ENCODE results near the gene AVL9.

DNA sequence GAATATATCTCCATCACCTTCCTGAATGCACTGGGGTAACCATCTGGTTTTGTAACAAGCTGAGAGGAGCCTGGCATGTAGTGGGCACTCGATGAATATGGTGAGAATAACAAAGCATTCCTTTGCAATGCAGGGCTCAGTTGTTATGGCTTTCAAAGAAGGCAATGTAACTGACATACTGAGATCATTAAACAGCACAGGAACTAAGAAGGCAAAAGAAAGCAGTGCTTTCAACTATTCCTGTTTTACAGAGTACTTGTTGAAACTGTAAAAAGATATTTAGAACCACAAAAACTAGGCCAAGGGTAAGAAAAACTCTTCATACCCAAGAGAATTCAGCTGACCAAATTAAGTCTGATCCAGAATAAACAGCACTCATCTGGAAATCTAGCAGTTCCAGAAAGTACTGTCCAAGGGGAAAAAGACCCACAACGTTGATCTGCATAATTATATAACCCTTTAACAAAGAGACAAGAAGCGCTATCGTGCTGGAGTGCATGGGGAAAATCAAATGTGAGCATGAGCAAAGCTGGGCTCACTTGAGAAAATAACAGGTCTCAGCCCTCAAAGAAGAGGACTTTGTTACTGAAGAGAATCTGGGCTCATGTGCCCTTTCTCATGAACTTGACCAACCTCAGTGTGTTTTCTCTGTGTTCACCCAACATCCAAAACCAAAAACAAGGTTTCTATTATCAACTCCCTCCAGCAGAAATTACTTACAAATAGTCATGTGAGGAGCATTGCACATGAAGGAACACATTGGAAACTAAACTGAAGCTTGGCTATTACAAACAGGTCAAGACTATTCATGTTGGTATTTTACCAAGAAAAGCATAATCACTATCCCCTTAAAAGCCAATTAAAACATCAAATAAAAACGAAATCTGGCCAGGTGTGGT lies 116.2 kb downstream of the AVL9 start:
- TF ChIP-seq, protein P1, sequence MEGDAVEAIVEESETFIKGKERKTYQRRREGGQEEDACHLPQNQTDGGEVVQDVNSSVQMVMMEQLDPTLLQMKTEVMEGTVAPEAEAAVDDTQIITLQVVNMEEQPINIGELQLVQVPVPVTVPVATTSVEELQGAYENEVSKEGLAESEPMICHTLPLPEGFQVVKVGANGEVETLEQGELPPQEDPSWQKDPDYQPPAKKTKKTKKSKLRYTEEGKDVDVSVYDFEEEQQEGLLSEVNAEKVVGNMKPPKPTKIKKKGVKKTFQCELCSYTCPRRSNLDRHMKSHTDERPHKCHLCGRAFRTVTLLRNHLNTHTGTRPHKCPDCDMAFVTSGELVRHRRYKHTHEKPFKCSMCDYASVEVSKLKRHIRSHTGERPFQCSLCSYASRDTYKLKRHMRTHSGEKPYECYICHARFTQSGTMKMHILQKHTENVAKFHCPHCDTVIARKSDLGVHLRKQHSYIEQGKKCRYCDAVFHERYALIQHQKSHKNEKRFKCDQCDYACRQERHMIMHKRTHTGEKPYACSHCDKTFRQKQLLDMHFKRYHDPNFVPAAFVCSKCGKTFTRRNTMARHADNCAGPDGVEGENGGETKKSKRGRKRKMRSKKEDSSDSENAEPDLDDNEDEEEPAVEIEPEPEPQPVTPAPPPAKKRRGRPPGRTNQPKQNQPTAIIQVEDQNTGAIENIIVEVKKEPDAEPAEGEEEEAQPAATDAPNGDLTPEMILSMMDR (IDR thresholded peaks at IDR 0.05) = no peak
- no peak for TF ChIP-seq POLR2A (IDR thresholded peaks at IDR 0.05)
